ENCODE data around the gene C3orf22.

C3orf22 gene

GRCh38 chr3:126556637-126557414, 1.9 kb downstream of the C3orf22 start:
- no peak for DNase-seq

DNA sequence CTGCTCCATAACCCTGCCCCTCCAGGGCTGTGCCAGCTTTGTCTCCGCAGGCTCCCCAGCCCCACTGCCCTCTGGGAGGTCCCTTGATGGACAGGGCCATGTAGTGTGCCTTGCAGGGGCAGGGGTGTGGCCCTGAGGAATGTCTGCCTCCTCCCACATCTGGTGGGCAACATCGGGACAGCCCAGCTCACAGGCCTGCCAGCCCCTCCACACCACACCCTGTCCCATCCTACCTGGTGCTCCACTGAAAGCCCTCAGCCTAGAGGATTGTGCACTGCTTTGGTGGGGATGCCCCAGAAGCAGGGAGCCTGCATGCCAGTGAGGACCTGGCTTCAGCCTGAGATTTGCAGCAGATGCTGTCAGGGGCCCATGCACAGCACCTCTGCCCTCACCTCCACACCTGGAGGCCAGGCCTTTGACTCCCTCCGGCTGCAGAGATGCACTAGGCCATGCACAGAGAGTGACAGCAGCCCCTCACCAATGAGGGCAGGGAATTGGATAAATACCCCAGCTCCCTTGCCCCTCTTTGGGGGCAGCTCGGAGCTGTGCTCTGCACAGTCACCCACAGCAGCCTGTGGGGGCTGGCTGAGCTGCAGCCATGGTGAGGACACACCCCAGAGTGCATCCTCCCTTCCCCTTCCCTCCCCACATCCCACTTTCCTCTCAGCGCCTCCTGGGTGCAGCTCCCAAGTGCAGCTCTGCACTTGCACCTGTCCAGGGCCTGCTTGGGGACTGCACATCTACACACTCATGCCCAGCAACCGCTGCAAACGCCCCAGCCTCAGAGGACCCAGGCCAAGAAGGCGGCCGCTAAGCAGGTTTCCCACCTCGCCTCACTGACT, 2.7 kb downstream of the C3orf22 start:
- DNase-seq: no peak

DNA sequence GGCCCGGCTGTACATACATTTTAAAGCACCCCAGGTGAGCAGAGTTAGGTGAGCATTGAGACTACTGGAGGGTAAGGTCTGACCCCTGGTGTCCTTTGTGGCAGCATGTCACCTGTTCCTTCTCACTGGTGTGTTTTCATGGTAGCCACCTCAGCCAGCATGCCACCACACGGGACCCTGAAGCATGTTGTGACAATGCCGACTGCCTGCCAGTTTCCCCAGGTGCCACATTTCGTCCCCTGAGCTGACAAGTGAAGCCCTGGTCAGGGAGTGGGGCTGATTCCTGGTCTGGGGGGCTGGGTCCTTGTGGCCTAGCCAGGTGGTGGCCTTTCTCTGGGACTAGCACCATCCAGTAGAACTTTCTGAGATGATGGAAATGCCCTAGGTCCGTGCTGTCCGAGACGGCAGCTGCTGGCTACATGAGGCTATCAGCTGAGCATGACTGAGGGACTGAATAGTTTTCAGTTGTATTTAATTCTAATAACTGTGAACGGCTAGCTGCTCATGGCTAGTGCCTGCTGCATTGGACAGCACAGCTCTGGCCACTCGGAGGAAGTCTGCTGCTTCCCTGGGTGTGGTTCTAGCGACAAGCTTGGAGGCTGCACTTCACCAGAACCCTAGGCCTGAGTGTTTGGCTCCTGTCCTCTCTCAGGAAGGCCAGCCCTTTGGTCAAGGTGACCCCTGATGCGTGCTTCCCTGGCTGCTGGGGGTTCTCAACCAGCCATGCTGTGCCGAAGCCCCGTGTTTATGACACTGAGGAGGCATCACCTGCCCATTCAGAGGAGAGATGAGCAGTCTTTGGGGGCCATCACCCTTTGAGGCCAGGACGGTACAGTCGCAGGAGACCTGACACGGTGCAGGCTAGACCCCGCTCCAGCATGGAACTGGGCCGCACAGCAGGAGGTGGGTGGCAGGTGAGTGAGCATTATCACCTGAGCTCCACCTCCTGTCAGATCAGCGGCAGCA, 3.9 kb downstream of the C3orf22 start:
- no peak for DNase-seq

- no peak for DNase-seq
Observed at GRCh38 chr3:126553284-126554084, 5.2 kb downstream of the C3orf22 start.

DNA sequence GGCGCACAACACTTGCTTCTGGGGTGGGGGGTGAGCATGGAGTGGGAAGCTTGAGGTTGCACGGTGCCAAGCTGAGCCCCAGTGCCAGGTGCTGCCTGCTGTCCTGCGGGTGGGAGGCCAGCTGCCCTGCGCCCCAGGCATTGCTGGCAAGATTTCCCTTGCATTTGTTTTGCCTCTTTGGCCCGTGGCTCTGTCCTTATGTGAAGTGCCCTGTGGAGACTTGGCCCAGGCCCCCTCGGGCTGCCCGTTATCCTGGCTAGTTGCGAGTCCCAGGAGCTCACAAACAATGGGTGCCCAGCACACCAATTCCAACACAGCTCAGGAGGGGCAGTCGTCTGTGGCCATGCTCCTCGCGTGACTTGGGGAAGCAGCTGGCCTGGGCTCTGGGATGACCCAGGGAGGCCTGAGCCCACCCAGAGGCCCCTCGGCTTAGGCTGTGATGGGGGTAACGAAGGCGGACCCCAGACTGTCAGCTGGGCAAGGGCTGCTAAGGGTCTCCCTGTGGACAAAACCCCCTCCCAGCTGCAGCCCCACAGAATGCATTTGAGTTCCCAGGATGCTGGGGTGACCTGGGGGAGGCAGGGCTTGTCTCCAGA, 5.9 kb downstream of the C3orf22 start:
- no peak for DNase-seq

GRCh38 chr3:126551839-126552687, 6.7 kb downstream of the C3orf22 start:
- DNase-seq: no peak

DNA sequence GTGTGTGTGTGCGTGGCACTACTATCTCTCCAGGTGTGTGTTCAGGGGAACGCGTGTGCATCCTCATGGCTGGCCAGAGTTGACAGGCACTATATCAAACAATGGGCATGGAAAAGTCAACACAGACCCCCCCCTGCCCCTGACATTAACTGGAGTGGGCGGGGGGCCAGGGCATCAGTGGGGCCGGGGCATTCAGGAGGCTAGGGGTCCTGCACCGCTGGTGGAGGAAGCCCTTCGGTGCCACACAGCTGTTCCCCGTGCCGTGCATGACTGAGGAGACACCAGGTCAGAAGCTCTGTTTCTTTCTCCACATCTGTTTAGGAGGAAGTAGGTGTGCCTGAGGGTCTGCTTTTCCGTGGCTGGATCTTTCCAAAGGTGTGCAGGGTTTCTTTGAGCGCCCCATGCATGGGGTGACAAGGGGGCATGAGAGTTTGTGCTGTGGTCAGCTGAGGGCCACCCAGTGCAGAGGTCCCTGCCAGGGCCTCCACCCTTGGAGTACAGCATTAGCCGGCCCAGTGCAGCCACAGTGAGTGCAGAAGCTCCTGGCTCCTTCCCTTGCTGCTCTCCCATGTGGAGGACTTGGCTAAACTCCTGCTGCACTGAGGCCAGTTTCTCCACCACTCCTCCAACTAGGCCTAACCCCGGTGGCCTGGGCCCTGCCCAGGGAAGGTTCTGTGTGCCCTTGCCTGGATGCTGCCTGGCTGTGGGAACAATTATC, 7.5 kb downstream of the C3orf22 start:
- DNase-seq: no peak

DNA sequence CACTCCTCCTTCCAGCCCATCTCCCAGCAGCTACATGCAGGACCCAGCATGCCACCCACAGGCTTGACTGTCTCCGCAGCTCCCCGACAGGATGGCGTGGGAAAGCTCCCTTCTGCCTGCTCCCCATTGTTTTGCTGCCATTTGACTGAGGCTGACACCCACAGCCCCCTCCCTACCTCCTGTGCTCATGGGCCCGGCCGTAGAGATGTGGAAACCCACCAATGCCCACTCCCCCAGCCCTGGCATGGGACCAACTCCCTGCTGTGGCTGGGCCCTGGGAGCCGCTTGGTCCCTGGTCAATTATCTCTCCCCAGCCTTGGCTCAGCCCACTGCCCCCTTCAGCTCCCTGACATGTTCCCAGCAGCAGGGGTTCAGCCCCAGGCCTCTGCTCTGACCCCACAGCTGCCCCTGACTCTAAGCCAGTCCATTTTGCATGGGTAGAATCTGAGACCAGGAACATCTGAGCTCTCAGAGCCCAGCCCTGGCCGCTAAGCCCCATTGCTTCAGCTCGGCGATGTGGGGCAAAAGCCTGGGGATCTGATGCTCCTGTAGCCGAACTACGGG, 8.2 kb downstream of the C3orf22 start:
- no peak for DNase-seq

DNA sequence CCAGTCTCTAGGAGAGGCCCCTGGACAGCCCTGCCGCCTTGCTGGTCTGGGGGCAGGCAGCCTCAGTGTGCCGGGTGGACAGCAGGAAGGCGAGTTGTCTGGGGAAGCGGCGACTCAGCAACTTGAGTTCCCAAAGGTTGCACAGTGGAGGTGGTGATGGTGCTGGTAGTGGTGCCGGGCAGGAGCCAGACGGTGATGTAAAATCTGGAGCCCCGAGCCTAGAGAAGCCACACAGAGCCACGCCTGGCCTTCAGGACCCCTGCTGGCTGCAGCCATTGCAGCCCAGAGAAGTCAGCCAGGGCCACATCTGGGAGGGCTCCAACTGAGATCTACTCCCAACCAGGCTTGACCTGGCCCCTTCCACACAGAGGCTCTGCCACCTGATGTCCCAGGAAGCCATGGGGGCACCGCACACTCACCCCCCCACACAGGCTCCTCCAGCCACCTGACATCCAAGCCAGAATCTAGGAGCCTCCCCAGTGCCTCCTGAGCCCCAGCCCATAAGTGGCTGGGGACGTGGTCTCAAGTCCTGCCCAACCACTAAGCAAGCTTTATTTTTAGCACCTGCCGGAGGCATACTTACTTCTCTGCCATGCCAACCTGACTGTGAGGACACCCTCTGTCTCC, 8.8 kb downstream of the C3orf22 start:
- no peak for DNase-seq

DNA sequence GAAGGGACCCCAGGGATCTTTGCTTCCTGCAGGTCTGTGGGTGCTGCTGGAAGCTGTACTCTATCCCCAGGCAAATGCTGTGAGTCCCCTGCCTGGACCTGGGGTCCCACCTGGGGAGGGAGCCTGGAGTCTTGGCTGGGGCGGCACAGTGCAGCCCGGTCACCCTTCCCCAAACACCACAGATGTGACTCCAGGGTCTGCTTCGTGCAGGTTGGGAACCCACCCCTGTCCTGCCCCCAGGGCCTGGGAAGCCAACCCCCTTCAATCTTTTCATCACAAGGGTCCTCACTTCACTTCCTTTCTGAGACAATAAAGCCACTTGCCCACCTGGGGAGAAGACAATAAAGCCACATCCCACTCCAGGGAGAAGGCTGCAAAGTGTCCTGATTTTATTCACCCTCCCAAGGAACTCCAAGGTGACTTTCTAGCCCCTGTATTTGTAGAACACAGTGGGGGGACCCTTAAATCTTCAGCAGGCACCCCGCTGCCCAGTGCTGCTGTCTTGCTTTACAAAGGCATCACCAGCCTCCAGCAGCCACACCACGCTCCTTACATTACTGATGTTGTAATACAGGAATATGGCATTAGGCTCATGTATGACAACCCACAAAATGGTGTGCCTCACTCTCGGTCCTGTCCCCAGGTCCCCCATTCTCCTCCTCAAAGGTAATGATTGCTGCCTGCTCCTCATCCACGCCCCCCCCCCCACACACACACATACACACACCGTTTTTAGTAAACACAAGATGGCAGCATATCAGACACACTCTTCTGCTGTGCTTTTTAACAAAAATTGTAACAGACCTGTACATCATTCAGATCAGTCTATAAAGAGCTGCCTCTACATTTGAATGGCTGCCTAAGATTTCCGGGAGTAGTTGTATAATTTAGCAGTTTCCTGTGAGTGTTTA, 9.9 kb downstream of the C3orf22 start:
- no peak for DNase-seq

DNA sequence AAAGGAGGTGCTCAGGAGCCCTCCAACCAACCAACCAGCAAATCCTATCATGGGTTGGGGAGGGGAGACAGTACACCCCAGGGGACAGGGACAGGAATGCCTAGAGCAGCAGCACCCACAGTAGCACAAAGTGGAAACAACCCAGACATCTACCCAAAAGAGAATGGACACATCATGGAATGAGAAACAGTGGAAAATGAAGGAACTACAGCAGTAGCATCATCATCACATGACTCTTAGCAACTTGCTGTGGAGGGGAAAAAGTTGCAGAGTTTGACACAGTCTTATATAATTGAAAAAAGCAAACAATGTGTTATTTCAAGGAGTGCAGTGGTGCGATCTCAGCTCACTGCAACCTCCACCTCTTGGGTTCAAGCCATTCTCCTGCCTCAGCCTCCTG, 11.0 kb downstream of the C3orf22 start:
- DNase-seq: peak; percentile 45 to 83

DNA sequence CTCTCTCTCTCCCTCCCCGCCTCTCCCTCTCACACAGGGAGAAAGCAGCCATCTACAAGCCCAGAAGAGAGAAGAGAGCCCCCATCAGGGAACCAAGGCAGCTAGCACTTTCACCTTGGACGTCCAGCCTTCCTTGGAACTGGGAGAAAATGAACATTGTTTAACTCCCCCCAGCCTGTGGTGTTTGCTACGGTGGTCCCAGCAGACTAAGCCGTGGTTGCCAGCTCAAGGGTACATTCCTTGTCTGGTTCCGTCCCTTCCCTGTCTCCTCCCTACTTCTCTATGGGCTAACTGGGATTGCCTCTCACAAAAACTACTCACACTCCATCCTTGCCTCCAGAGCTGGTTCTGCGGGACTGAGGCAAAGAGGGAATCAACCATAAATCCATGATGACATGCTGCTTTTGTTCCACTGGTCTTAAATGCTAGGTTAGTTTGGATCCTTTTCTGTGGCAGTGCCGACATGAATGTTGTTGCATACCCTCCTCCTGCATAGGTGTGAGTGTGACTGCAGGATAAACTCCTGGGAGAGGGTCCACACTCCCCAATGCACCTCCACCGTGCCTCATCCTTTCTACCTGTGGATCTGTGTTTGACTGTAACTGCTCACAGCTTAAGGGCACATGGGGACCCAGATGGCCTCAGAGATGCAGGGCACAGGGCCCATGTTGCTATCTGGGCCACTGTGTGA, 12.0 kb downstream of the C3orf22 start:
- no peak for DNase-seq

- DNase-seq: no peak
Observed at GRCh38 chr3:126546013-126546412, 12.7 kb downstream of the C3orf22 start.

DNA sequence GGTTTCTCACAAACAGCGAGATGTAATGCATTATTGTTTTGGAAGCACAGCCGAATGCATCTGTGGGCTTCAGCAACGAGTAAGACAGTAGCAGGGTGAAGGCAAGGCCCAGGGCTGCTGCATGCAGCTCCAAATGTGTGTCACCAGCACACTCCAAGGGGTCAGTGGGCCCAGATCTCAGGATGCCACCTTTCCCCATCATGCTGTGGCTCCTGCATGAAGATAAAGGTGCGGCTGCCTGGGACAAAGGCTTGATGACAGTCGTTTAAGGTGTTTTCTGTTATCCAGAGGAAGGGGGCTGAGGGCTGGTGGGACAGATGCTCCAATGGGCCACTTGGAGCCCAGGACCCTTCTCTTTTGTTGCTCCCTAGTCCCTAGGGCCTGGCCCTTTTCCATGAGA, 13.2 kb downstream of the C3orf22 start:
- DNase-seq: no peak

GRCh38 chr3:126544596-126545281, 14.0 kb downstream of the C3orf22 start:
- no peak for DNase-seq

DNA sequence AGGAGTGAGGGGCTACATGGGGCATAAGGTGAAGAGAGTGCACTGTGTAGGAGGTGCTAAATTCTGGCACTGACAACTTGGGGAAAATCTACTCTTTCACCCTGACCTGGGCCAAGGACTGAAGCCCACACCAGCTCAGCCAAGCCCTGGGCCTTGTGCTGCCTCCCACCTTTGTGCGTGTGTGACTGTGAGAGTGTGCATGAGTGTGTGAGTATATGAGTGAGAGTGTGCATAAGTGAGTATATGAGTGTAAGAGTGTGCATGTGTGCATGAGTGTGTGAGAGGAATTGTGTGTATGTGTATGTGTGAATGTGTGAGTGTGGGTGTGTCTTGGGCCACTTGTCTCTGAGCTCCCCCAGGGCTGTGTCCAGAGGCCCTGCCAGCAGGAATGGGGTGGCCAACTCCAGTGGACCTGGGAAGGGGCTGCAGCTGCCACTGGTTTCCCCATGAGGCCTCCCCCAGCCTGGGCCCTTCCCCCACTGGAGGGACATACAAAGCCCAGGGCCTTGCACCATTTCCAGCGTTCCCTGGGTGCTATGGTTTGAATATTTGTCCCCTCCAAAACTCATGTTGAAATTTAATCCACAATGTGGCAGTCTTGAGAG, 15.2 kb downstream of the C3orf22 start:
- no peak for DNase-seq
